ENCODE measurements around the gene DDAH2. TPM values are rescaled to one million over a fixed set of nuclear protein-coding genes. Genes with fewer than 3 reads are reported as not detected.

Gene DDAH2
- total RNA-seq, 4 donors from 2014 or later = 65.7 to 124 (median 106) TPM

- no peak for TF ChIP-seq POLR2A (IDR thresholded peaks at IDR 0.05)
- TF ChIP-seq CTCF (IDR thresholded peaks at IDR 0.05) = no peak
- WGBS, 2 donors = 68 to 76% methylated on average over 10 of the region's 10 CpGs
- H3K4me3 ChIP-seq (ENCODE audit: low read depth, poor library complexity, severe bottlenecking) = no peak overlapping the region
- intact Hi-C loops (cut with DNase I; ENCODE audit: low total_unique reads) = no loop called here
- no peak for DNase-seq (ENCODE audit: low spot score in 2 of 2)
Observed at GRCh38 chr6:31690231-31691077, 38.6 kb downstream of the DDAH2 start.

- 82 to 84% methylated on average over 11 of the region's 11 CpGs for WGBS, 2 donors
- H3K4me3 ChIP-seq (ENCODE audit: low read depth, poor library complexity, severe bottlenecking) = no peak overlapping the region
- DNase-seq (ENCODE audit: low spot score in 2 of 2) = no peak
- TF ChIP-seq POLR2A (IDR thresholded peaks at IDR 0.05) (no peak), CTCF (IDR thresholded peaks at IDR 0.05) (no peak)
- intact Hi-C loops (cut with DNase I; ENCODE audit: low total_unique reads) = loop anchor here (5.0 kb wide), 1 partner anchor 78 kb away; no protein-coding TSS in a partner anchor
Observed at GRCh38 chr6:31689249-31690110, 39.6 kb downstream of the DDAH2 start.

- no peak overlapping the region for H3K4me3 ChIP-seq (ENCODE audit: low read depth, poor library complexity, severe bottlenecking)
- WGBS, 2 donors = 84% methylated on average over 14 of the region's 14 CpGs
- intact Hi-C loops (cut with DNase I; ENCODE audit: low total_unique reads) = loop anchor here (5.0 kb wide), 1 partner anchor 79 kb away; no protein-coding TSS in a partner anchor
- DNase-seq (ENCODE audit: low spot score in 2 of 2) = no peak
- no peak for TF ChIP-seq CTCF (IDR thresholded peaks at IDR 0.05)
Observed at GRCh38 chr6:31687860-31688693, 41.0 kb downstream of the DDAH2 start.

- no peak overlapping the region for H3K4me3 ChIP-seq (ENCODE audit: low read depth, poor library complexity, severe bottlenecking)
- DNase-seq (ENCODE audit: low spot score in 2 of 2) = no peak
- intact Hi-C loops (cut with DNase I; ENCODE audit: low total_unique reads) = loop anchor here (5.0 kb wide), 1 partner anchor 80 kb away; no protein-coding TSS in a partner anchor
- WGBS, 2 donors = 82 to 84% methylated on average over 8 of the region's 8 CpGs
- TF ChIP-seq CTCF (IDR thresholded peaks at IDR 0.05) = no peak
- TF ChIP-seq POLR2A (IDR thresholded peaks at IDR 0.05) = no peak
Observed at GRCh38 chr6:31687321-31687720, 41.8 kb downstream of the DDAH2 start.

GRCh38 chr6:31686483-31686882 is 42.6 kb downstream of the DDAH2 start:
- no peak for TF ChIP-seq CTCF (IDR thresholded peaks at IDR 0.05)
- no peak for TF ChIP-seq POLR2A (IDR thresholded peaks at IDR 0.05)
- intact Hi-C loops (cut with DNase I; ENCODE audit: low total_unique reads) = loop anchor here (5.0 kb wide), 1 partner anchor 81 kb away; no protein-coding TSS in a partner anchor
- DNase-seq (ENCODE audit: low spot score in 2 of 2) = no peak
- H3K4me3 ChIP-seq (ENCODE audit: low read depth, poor library complexity, severe bottlenecking) = no peak overlapping the region
- WGBS, 2 donors = 80 to 88% methylated on average over 5 of the region's 5 CpGs
